Measurements from ENCODE around the gene CFI.

The CFI gene

DNA sequence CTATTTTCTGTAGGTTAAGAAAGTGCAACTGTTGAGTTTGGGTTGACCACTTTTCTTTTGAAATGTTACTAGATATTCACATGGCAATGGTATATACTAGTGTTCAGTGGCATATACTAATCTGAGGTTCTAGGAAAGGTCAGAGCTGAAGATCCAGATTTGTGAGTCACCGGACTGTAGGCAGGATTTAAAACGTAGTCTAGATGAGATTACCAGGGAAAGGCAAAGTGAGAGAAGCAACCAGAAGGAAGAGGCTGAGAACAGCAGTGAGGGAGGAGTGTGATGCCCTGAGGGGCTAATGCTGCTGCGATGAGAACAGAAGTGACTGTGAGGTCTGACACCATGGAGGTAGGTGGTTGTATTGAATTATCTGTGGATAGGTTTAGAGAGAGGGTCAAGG, 62.3 kb downstream of the CFI start:
- in situ Hi-C loops (cut with MboI; ENCODE audit: low sequenced_read_pairs, unreplicated experiment) = no loop called here
- TF ChIP-seq, protein P1, sequence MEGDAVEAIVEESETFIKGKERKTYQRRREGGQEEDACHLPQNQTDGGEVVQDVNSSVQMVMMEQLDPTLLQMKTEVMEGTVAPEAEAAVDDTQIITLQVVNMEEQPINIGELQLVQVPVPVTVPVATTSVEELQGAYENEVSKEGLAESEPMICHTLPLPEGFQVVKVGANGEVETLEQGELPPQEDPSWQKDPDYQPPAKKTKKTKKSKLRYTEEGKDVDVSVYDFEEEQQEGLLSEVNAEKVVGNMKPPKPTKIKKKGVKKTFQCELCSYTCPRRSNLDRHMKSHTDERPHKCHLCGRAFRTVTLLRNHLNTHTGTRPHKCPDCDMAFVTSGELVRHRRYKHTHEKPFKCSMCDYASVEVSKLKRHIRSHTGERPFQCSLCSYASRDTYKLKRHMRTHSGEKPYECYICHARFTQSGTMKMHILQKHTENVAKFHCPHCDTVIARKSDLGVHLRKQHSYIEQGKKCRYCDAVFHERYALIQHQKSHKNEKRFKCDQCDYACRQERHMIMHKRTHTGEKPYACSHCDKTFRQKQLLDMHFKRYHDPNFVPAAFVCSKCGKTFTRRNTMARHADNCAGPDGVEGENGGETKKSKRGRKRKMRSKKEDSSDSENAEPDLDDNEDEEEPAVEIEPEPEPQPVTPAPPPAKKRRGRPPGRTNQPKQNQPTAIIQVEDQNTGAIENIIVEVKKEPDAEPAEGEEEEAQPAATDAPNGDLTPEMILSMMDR (IDR thresholded peaks at IDR 0.05; ENCODE audit: borderline replicate concordance, control extremely low read depth, extremely low read depth, insufficient read depth, missing control alignments) = no peak
- no peak for DNase-seq (ENCODE audit: low spot score)

GRCh38 chr4:109738104-109738872, 63.5 kb downstream of the CFI start:
- no peak for DNase-seq (ENCODE audit: low spot score)
- in situ Hi-C loops (cut with MboI; ENCODE audit: low sequenced_read_pairs, unreplicated experiment) = no loop called here
- TF ChIP-seq, protein P1 (IDR thresholded peaks at IDR 0.05; ENCODE audit: borderline replicate concordance, control extremely low read depth, extremely low read depth, insufficient read depth, missing control alignments) = no peak

- TF ChIP-seq, protein P1 (IDR thresholded peaks at IDR 0.05; ENCODE audit: borderline replicate concordance, control extremely low read depth, extremely low read depth, insufficient read depth, missing control alignments) = no peak
- in situ Hi-C loops (cut with MboI; ENCODE audit: low sequenced_read_pairs, unreplicated experiment) = no loop called here
- DNase-seq (ENCODE audit: low spot score) = no peak
Measured at GRCh38 chr4:109735566-109736365, 66.0 kb downstream of the CFI start.

- in situ Hi-C loops (cut with MboI; ENCODE audit: low sequenced_read_pairs, unreplicated experiment) = no loop called here
- DNase-seq (ENCODE audit: low spot score) = no peak
- TF ChIP-seq, protein P1 (IDR thresholded peaks at IDR 0.05; ENCODE audit: borderline replicate concordance, control extremely low read depth, extremely low read depth, insufficient read depth, missing control alignments) = no peak
Measured at GRCh38 chr4:109733728-109734127, 68.1 kb downstream of the CFI start.

GRCh38 chr4:109730619-109731545, 70.9 kb downstream of the CFI start:
- in situ Hi-C loops (cut with MboI; ENCODE audit: low sequenced_read_pairs, unreplicated experiment) = no loop called here
- TF ChIP-seq, protein P1 (IDR thresholded peaks at IDR 0.05; ENCODE audit: borderline replicate concordance, control extremely low read depth, extremely low read depth, insufficient read depth, missing control alignments) = no peak
- no peak for DNase-seq (ENCODE audit: low spot score)
